Gastroesophageal sphincter (tissue), 4 donors: Measurements from ENCODE around the gene TNFAIP2. TPM values are rescaled to one million over a fixed set of nuclear protein-coding genes. Genes with fewer than 3 reads are reported as not detected.
"Not testable (repeated sequence)": the region's sequence is repeated elsewhere in the genome, so short reads cannot be mapped to it uniquely, and the experiment has no call there.

ENCODE experiments used
- ATAC-seq: fragments of 150-250 bp; one replicate; pipeline ENCODE4 v1.9.1; 2016; ENCODE audit warnings: mild to moderate bottlenecking, moderate library complexity
- H3K27ac ChIP-seq, 4 donors: fragments of 200-600 bp; sonication (generic) in 3 of 4; 1 replicate in 3 of 4; 2 replicates in 1 of 4; pipeline ENCODE4 v1.5.1; 2016 to 2019
- H3K27me3 ChIP-seq: fragments of 200-600 bp; sonication (generic); one replicate; pipeline ENCODE4 v1.5.1; 2019
- H3K36me3 ChIP-seq, 2 donors: fragments of 200-600 bp; sonication (generic); one replicate each; pipeline ENCODE4 v1.5.1; 2019; ENCODE audit warnings: control low read depth in 1 of 2
- H3K4me1 ChIP-seq, 3 donors: fragments of 200-600 bp; sonication (generic); 1 replicate in 2 of 3; 2 replicates in 1 of 3; pipeline ENCODE4 v1.5.1; 2016 to 2019; ENCODE audit warnings: control low read depth in 2 of 3
- H3K4me3 ChIP-seq, 2 donors: fragments of 200-600 bp; sonication (generic); one replicate each; pipeline ENCODE4 v1.5.1; 2019; ENCODE audit warnings: mild to moderate bottlenecking in 1 of 2, moderate library complexity in 1 of 2
- H3K9me3 ChIP-seq, 3 donors: fragments of 200-600 bp; sonication (generic); one replicate each; pipeline ENCODE4 v1.5.1; 2017 to 2019; ENCODE audit warnings: control low read depth in 2 of 3
- CTCF ChIP-seq, 4 experiments: fragments of 200-600 bp in 2 of 4; fragments of 450-650 bp in 2 of 4; sonication (generic) in 1 of 4; IDR thresholded peaks; one replicate each; pipeline ENCODE4 v1.5.1; 2017 to 2019; ENCODE audit warnings: antibody characterized with exemption in 4 of 4, mild to moderate bottlenecking in 2 of 4, moderate library complexity in 2 of 4
- EP300 ChIP-seq: sonication (generic); formaldehyde crosslinking; IDR thresholded peaks from one replicate; pipeline ENCODE4 v1.6.1; 2017; ENCODE audit warnings: antibody characterized with exemption, mild to moderate bottlenecking
- POLR2A ChIP-seq, 2 donors: fragments of 450-650 bp; IDR thresholded peaks; one replicate each; pipeline ENCODE4 v1.6.1; 2017; ENCODE audit warnings: antibody characterized with exemption in 2 of 2, mild to moderate bottlenecking in 2 of 2, moderate library complexity in 1 of 2
- POLR2AphosphoS5 ChIP-seq: sonication (generic); formaldehyde crosslinking; IDR thresholded peaks from one replicate; pipeline ENCODE4 v1.6.1; 2017; ENCODE audit warnings: antibody characterized with exemption
- WGBS, 2 donors: methylation state at CpG; one replicate each; pipeline ENCODE4 v1.1.5; 2018; ENCODE audit warnings: low coverage in 1 of 2; 5-methylcytosine and 5-hydroxymethylcytosine counted together
- total RNA-seq, 4 donors: library from RNA; depleted of rRNA; stranded (reverse); fragments of >200 nt; gene quantifications; one replicate each; pipeline ENCODE4 v1.1.0, GENCODE V29; 2016

Gene TNFAIP2
- total RNA-seq, 4 donors from 2014 or later = 51.6 to 61.9 (median 59.1) TPM

GRCh38 chr14:103111232-103111868, 11.9 kb upstream of the TNFAIP2 start:
- no CpG with 5 or more reads among the region's 6 CpGs for WGBS, 2 donors
- no peak overlapping the region for H3K4me3 ChIP-seq
- H3K4me1 ChIP-seq = peaks cover 0 to 56% (median 22%) of the 10 kb centered on the region in 3 donors
- H3K27me3 ChIP-seq = peaks cover 42% of the 10 kb centered on the region
- peak overlapping the region in 2 of 4 donors; percentile 63 to 70 for H3K27ac ChIP-seq
- H3K9me3 ChIP-seq = no peaks in the 10 kb centered on the region
- TF ChIP-seq POLR2AphosphoS5 (no peak), POLR2A (IDR thresholded peaks at IDR 0.05) (no peak), CTCF (IDR thresholded peaks at IDR 0.05) (no peak), EP300 (no peak)
- no peaks in the 10 kb centered on the region for H3K36me3 ChIP-seq
- no peak for ATAC-seq

DNA sequence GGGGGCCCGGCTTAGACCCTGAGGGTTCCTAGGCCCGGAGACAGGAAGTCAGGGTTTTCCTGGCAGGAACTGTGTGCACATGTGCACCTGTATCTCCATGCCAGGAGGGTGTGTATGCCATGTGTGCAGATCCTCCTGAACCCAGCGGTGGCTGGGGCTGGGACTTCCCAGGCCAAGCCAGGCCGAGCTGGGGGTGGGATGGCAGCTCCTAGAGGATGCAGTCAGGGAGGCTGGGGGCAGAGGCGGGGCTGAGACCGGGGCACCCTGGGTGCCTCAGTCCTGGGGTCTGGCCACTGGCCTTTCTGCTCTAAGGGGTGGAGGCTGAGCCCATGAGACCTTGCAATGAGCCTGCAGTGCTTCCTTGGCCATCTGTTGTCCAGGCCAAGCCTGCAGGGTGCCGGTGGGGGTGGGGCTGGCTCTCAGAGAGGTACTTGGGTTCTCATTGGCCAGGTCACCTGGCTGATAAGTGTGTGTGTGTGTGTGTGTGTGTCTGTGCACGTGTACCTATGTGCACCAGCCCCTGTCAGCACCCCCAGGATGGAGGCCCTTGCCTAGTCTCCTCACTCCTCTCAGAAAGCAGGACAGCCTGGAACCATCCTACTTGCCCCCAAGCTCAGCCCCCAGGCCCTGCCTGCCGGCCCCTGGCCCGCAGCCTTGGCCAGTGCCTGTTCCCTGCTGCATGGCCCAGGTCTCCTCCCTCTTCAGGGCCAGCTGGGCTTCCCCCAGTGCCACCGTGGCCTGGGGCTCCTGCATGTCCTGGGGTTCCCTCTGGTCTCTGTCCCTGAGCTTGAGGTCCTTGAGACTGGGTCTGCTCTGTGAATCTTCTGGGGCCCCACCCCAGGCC, 10.6 kb upstream of the TNFAIP2 start:
- no peak for ATAC-seq
- H3K27ac ChIP-seq = no peak overlapping the region
- H3K27me3 ChIP-seq = peaks cover 30% of the 10 kb centered on the region
- 20% methylated on average over 1 of the region's 11 CpGs; no CpG with 5 or more reads in 1 of the 2 donors for WGBS, 2 donors
- H3K36me3 ChIP-seq = no peaks in the 10 kb centered on the region
- H3K4me1 ChIP-seq = peaks cover 0 to 57% (median 22%) of the 10 kb centered on the region in 3 donors
- H3K4me3 ChIP-seq = no peak overlapping the region
- H3K9me3 ChIP-seq = no peaks in the 10 kb centered on the region
- TF ChIP-seq EP300 (no peak), POLR2A (IDR thresholded peaks at IDR 0.05) (no peak)

GRCh38 chr14:103113303-103113702, 10.0 kb upstream of the TNFAIP2 start:
- Histone ChIP-seq H3K9me3 (no peaks in the 10 kb centered on the region), H3K27ac (no peak overlapping the region), H3K4me1 (peaks cover 0 to 64% (median 25%) of the 10 kb centered on the region in 3 donors), H3K27me3 (peaks cover 24% of the 10 kb centered on the region), H3K4me3 (no peak overlapping the region), H3K36me3 (no peaks in the 10 kb centered on the region)
- 94% methylated on average over 3 of the region's 5 CpGs; no CpG with 5 or more reads in 1 of the 2 donors for WGBS, 2 donors
- no peak for ATAC-seq
- no peak for TF ChIP-seq POLR2A (IDR thresholded peaks at IDR 0.05)
- no peak for TF ChIP-seq EP300
- no peak for TF ChIP-seq CTCF (IDR thresholded peaks at IDR 0.05)
- no peak for TF ChIP-seq POLR2AphosphoS5

GRCh38 chr14:103113774-103114173, 9.5 kb upstream of the TNFAIP2 start:
- no CpG with 5 or more reads among the region's 13 CpGs for WGBS, 2 donors
- Histone ChIP-seq H3K36me3 (no peaks in the 10 kb centered on the region), H3K4me1 (peaks cover 0 to 69% (median 26%) of the 10 kb centered on the region in 3 donors), H3K27ac (no peak overlapping the region), H3K9me3 (no peaks in the 10 kb centered on the region), H3K27me3 (peaks cover 21% of the 10 kb centered on the region), H3K4me3 (no peak overlapping the region)
- no peak for TF ChIP-seq CTCF (IDR thresholded peaks at IDR 0.05)
- TF ChIP-seq POLR2AphosphoS5 = no peak
- no peak for TF ChIP-seq EP300
- no peak for TF ChIP-seq POLR2A (IDR thresholded peaks at IDR 0.05)
- no peak for ATAC-seq

DNA sequence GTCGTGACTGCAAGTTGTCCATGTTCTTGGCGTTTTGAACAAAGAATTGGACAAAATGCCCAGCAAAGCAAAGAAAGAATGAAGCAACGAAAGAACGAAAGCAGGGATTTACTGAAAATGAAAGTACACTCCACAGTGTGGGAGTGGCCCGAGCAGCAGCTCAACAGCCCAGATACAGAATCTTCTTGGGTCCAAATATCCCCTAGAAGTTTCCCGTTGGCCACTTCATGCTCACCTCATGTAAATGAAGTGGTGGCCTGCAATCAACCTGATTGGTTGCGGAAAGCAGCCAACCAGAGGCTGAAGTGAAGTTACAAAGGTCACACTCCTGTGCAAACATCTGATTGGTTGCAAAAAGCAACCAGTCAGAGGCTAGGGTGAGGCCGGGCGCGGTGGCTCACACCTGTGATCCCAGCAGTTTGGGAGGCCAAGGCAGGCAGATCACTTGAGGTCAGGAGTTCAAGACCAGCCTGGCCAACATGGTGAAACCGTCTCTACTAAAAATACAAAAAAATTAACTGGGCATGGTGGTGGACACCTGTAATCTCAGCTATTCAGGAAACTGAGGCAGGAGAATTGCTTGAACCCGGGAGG, 8.1 kb upstream of the TNFAIP2 start:
- Histone ChIP-seq H3K27me3 (peaks cover 21% of the 10 kb centered on the region), H3K4me1 (peaks cover 0 to 67% (median 21%) of the 10 kb centered on the region in 3 donors), H3K27ac (peak overlapping the region in 3 of 4 donors; percentile 54 to 64 (median 61)), H3K4me3 (peak overlapping the region in 1 of 2 donors; percentile 30)
- H3K9me3 ChIP-seq, ATAC-seq, H3K36me3 ChIP-seq: not testable (repeated sequence)
- WGBS, 2 donors = 44 to 78% methylated on average over 6 to 7 of the region's 12 CpGs
